NCI-H1436 treated with DMSO at 0.1 percent for 48 hours (cell line): Measurements from ENCODE around the gene DTNBP1.
A peak's percentile ranks its signal among the peaks of the same experiment; 100 is the strongest.

Experiments
- DNase-seq: peaks from one replicate; lab custom pipeline; 2025; lab: John Stamatoyannopoulos, UW

The DTNBP1 gene

GRCh38 chr6:15662326-15663129 lies at the start of gene DTNBP1:
DTNBP1 (minus strand) TSS chr6:15663028; CDS start chr6:15662869, 159 bp downstream.
- no peak for DNase-seq

GRCh38 chr6:15709651-15710269 lies 46.9 kb upstream of the DTNBP1 start:
- no peak for DNase-seq

GRCh38 chr6:15708231-15708630 lies 45.4 kb upstream of the DTNBP1 start:
- no peak for DNase-seq

GRCh38 chr6:15705981-15706380 lies 43.2 kb upstream of the DTNBP1 start:
- no peak for DNase-seq

- no peak for DNase-seq
Observed at GRCh38 chr6:15698471-15698870, 35.6 kb upstream of the DTNBP1 start.

- no peak for DNase-seq
Observed at GRCh38 chr6:15697895-15698294, 35.1 kb upstream of the DTNBP1 start.

GRCh38 chr6:15691250-15691869 lies 28.5 kb upstream of the DTNBP1 start:
- peak; percentile 68 for DNase-seq

GRCh38 chr6:15690510-15690909 lies 27.7 kb upstream of the DTNBP1 start:
- DNase-seq, result no peak

GRCh38 chr6:15689586-15690482 lies 27.0 kb upstream of the DTNBP1 start:
- DNase-seq, result no peak

- DNase-seq, result no peak
Observed at GRCh38 chr6:15685619-15686018, 22.8 kb upstream of the DTNBP1 start.

- DNase-seq, result no peak
Observed at GRCh38 chr6:15682965-15683822, 20.4 kb upstream of the DTNBP1 start.

GRCh38 chr6:15681946-15682345 lies 19.1 kb upstream of the DTNBP1 start:
- DNase-seq, result no peak

- DNase-seq, result no peak
Observed at GRCh38 chr6:15678514-15678913, 15.7 kb upstream of the DTNBP1 start.

- DNase-seq, result no peak
Observed at GRCh38 chr6:15677822-15678221, 15.0 kb upstream of the DTNBP1 start.

- DNase-seq, result no peak
Observed at GRCh38 chr6:15675536-15676220, 12.8 kb upstream of the DTNBP1 start.

GRCh38 chr6:15674690-15675386 lies 12.0 kb upstream of the DTNBP1 start:
- no peak for DNase-seq

- no peak for DNase-seq
Observed at GRCh38 chr6:15673666-15674065, 10.8 kb upstream of the DTNBP1 start.

- DNase-seq, result no peak
Observed at GRCh38 chr6:15672818-15673217, 10.0 kb upstream of the DTNBP1 start.

- no peak for DNase-seq
Observed at GRCh38 chr6:15672291-15672690, 9.5 kb upstream of the DTNBP1 start.

GRCh38 chr6:15668918-15669317 lies 6.1 kb upstream of the DTNBP1 start:
- no peak for DNase-seq
